Mucosa of descending colon (tissue), 3 donors: ENCODE measurements around the gene PPP1CC. TPM values are rescaled to one million over a fixed set of nuclear protein-coding genes. Genes with fewer than 3 reads are reported as not detected.

ENCODE experiments used
- ATAC-seq: fragments of 200-7000 bp; cut with Tn5 transposase; one replicate; pipeline ENCODE4 v1.9.1; 2020; ENCODE audit warnings: mild to moderate bottlenecking, moderate library complexity
- DNase-seq, 3 donors: peaks; one replicate each; pipeline ENCODE4 v3.0.0-alpha.2; 2020
- H3K36me3 ChIP-seq: fragments of 200-600 bp; one replicate; pipeline ENCODE4 v1.8.0; 2021; ENCODE audit warnings: low read depth, mild to moderate bottlenecking
- H3K4me1 ChIP-seq: fragments of 200-600 bp; one replicate; pipeline ENCODE4 v1.8.0; 2021; ENCODE audit warnings: low read depth, mild to moderate bottlenecking
- H3K4me3 ChIP-seq: fragments of 200-600 bp; one replicate; pipeline ENCODE4 v1.8.0; 2021; ENCODE audit warnings: mild to moderate bottlenecking
- H3K9me3 ChIP-seq: fragments of 200-600 bp; one replicate; pipeline ENCODE4 v1.8.0; 2021; ENCODE audit warnings: mild to moderate bottlenecking
- CTCF ChIP-seq: fragments of 200-600 bp; IDR thresholded peaks from one replicate; pipeline ENCODE4 v1.8.0; 2022; ENCODE audit warnings: antibody characterized with exemption, mild to moderate bottlenecking
- intact Hi-C, 2 donors: fragments of 100-400 bp; cut with DNase I in 1 of 2; cut with micrococcal nuclease in 1 of 2; formaldehyde crosslinking; loops; one replicate each; pipeline versions ENCODE4 v1.11.0 to v1.11.1; 2022; cut with DNase I, micrococcal nuclease
- total RNA-seq, 3 donors: library from RNA; stranded (reverse); fragmentation: NEBNext Ultra II Directional in 2 of 3; extraction: Animal tissue kit (Norgen Biotek cat#: 25700) in 2 of 3; gene quantifications; one replicate each; pipeline versions ENCODE4 v1.2.1 to v1.2.4, GENCODE V29; 2021 to 2023
- donor health status: DM: no; HTN: no; CAD: no; lungs with moderate emphysema.
- donor health status: DM: no; HTN: no; CAD: no.
- donor health status: DM: no; HTN: yes; CAD: no.

The PPP1CC gene
- total RNA-seq, 3 donors from 2014 or later = 145 to 171 (median 161) TPM

DNA sequence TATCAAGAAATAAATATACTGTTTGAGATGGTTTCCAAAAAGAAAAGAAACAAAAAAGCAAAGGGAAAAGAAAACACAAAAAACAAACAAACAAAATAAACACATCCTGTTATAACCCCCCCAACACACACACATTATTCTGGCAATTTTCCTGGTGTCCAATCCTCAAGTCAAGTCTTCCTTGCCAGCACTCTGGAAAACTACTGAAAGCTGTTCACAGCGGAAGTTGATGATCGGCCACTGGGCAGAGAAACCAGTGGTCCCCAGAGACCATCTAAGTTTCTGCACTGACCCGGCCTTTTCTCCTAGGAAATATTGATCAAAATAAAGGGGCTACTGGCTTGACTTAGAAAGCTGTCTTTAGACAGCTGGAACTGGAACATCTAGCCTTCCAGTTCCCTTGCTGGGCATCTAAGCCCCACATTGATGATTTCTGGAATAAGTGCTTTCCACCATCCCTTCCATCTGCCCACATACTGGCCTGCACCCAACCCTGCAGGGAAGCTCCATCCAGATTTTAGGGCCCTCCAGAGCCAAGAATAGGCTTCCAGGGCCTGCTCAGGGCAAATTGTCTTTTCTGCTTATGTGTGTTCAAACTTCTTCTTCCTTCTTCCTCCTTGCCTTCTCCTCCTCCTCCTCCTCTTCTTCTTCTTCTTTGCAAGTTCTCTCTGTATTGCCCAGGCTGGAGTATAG lies 11.6 kb upstream of the PPP1CC start:
- ATAC-seq = no peak
- no peak overlapping the region for H3K4me3 ChIP-seq
- no peaks in the 10 kb centered on the region for H3K36me3 ChIP-seq
- intact Hi-C loops = no loop called here
- TF ChIP-seq CTCF = no peak
- no peaks in the 10 kb centered on the region for H3K9me3 ChIP-seq
- no peak for DNase-seq
- H3K4me1 ChIP-seq = no peaks in the 10 kb centered on the region

- Histone ChIP-seq H3K4me3 (no peak overlapping the region), H3K4me1 (no peaks in the 10 kb centered on the region), H3K36me3 (no peaks in the 10 kb centered on the region), H3K9me3 (no peaks in the 10 kb centered on the region)
- ATAC-seq = peak; percentile 39
- TF ChIP-seq CTCF = no peak
- intact Hi-C loops = no loop called here
- DNase-seq = no peak
Measured at GRCh38 chr12:110750784-110751461, 8.2 kb upstream of the PPP1CC start.

DNA sequence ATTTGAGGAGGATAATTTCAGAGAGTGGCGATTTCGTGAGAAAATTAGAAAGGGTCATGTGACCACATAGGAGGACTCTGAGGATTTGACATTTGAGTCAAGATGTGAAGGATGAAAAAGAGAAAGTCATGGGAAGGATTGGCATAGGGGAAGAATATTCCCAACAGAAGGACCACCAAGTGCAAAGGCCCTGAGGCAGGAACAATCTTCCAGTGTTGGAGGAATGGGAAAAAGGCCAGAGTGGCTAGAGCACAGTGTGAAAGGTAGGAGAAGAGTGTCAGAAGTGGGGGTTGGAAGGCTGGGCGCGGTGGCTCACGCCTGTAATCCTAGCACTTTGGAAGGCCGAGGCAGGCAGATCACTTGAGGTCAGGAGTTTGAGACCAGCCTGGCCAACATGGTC lies 3.9 kb upstream of the PPP1CC start:
- no peak for ATAC-seq
- no peak for DNase-seq
- Histone ChIP-seq H3K9me3 (no peaks in the 10 kb centered on the region), H3K36me3 (no peaks in the 10 kb centered on the region), H3K4me1 (peaks cover 15% of the 10 kb centered on the region), H3K4me3 (no peak overlapping the region)
- intact Hi-C loops = no loop called here
- no peak for TF ChIP-seq CTCF

DNA sequence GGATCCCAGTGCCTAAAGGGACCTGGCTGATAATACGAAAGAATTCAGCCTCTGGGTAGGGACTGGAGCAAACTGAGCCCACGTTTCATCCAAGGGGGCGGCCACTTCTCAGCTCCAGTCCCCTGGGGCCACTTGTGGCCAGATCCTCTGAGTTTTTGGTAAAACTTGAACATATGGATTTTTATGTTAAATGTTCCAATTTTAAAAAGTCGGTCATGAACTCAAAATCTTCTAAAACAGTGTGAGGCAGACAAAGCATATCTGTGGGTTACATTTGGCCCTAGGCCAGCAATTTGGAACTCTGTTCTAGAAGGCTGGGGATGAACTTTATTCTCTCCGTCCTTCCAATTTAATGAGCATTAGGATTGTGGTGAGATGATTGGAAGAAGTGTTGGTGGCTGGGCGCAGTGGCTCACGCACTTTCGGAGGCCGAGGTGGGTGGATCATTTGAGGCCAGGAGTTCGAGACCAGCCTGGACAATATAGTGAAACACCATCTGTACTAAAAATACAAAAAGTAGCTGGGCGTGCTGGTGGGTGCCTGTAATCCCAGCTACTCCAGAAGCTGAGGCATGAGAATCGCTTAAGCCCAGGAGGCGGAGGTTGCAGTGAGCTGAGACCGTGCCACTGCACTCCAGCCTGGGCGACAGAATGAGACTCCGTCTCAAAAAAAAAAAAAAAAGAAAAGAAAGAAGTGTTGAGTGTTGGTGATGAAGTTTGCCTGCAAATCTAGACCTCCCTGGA lies 3.0 kb upstream of the PPP1CC start:
- Histone ChIP-seq H3K4me1 (peaks cover 19% of the 10 kb centered on the region), H3K9me3 (no peaks in the 10 kb centered on the region), H3K36me3 (no peaks in the 10 kb centered on the region), H3K4me3 (no peak overlapping the region)
- DNase-seq (peak in 1 of 3 donors; percentile 34), ATAC-seq (no peak)
- TF ChIP-seq CTCF = no peak
- intact Hi-C loops = no loop called here

GRCh38 chr12:110744601-110745264 lies 2.0 kb upstream of the PPP1CC start:
- Histone ChIP-seq H3K36me3 (no peaks in the 10 kb centered on the region), H3K4me1 (peaks cover 20% of the 10 kb centered on the region), H3K9me3 (no peaks in the 10 kb centered on the region), H3K4me3 (no peak overlapping the region)
- no peak for TF ChIP-seq CTCF
- intact Hi-C loops = no loop called here
- ATAC-seq (peak; percentile 71), DNase-seq (peak; percentile 69 to 78 (median 74))
